Peyer's patch (tissue), 4 donors: ENCODE data around the gene OR10A5.

Experiments
- POLR2A ChIP-seq, 2 donors: fragments of 450-650 bp; IDR thresholded peaks; one replicate each; pipeline ENCODE4 v1.5.1; 2017; ENCODE audit warnings: antibody characterized with exemption in 2 of 2, mild to moderate bottlenecking in 2 of 2, moderate library complexity in 2 of 2
- TF ChIP-seq, protein P1 (sequence below), 6 experiments: fragments of 450-650 bp in 4 of 6; fragments of 200-600 bp in 2 of 6; sonication (generic) in 1 of 6; IDR thresholded peaks; one replicate each; pipeline ENCODE4 v1.5.1; 2017 to 2019; ENCODE audit warnings: antibody characterized with exemption in 6 of 6, mild to moderate bottlenecking in 3 of 6, moderate library complexity in 1 of 6

DNA sequence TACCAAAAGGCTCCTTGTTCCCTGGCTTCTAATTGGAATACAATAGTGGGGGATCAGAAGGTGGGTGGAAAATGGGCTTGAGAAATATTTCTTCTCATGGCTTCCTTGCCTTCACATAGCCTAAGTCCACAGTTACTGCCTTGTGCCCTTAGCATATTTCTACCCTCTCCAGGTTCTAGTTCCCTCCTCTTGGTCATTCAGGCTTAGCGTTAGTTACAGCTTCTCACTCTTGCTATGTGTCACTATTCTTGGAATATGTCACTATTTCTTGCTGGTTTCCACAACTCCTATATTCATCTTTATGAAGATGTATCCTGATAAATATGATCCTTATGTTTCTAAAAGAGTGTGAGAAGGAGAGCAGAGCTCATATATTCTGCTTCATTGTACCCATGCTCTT lies 44.4 kb downstream of the OR10A5 start:
- TF ChIP-seq, protein P1, sequence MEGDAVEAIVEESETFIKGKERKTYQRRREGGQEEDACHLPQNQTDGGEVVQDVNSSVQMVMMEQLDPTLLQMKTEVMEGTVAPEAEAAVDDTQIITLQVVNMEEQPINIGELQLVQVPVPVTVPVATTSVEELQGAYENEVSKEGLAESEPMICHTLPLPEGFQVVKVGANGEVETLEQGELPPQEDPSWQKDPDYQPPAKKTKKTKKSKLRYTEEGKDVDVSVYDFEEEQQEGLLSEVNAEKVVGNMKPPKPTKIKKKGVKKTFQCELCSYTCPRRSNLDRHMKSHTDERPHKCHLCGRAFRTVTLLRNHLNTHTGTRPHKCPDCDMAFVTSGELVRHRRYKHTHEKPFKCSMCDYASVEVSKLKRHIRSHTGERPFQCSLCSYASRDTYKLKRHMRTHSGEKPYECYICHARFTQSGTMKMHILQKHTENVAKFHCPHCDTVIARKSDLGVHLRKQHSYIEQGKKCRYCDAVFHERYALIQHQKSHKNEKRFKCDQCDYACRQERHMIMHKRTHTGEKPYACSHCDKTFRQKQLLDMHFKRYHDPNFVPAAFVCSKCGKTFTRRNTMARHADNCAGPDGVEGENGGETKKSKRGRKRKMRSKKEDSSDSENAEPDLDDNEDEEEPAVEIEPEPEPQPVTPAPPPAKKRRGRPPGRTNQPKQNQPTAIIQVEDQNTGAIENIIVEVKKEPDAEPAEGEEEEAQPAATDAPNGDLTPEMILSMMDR (IDR thresholded peaks at IDR 0.05), result no peak
- TF ChIP-seq POLR2A (IDR thresholded peaks at IDR 0.05), result no peak
